Measurements from ENCODE around the gene MAP3K20. TPM values are rescaled to one million over a fixed set of nuclear protein-coding genes. Genes with fewer than 3 reads are reported as not detected.
"Not testable (repeated sequence)": the region's sequence is repeated elsewhere in the genome, so short reads cannot be mapped to it uniquely, and the experiment has no call there.

The MAP3K20 gene
- total RNA-seq, 2 donors from 2014 or later, result 4.3 to 12.0 TPM

- DNase-seq (ENCODE audit: low spot score in 2 of 2), result no peak
- H3K9me3 Mint-ChIP-seq, result no peaks in the 10 kb centered on the region
Observed at GRCh38 chr2:173238831-173239230, 163.2 kb downstream of the MAP3K20 start.

GRCh38 chr2:173239644-173240043 lies 164.0 kb downstream of the MAP3K20 start:
- Mint-ChIP-seq H3K9me3 (no peaks in the 10 kb centered on the region), H3K27ac (no peak overlapping the region), H3K36me3 (no peaks in the 10 kb centered on the region)
- ATAC-seq, result peak; percentile 68 to 99
- peak in 1 of 2 donors; percentile 32 for DNase-seq (ENCODE audit: low spot score in 2 of 2)

More at GRCh38 chr2:173238831-173239230, 163.2 kb downstream of the MAP3K20 start:
- no peak overlapping the region for H3K27ac Mint-ChIP-seq
- no peaks in the 10 kb centered on the region for H3K36me3 Mint-ChIP-seq
- no peak for ATAC-seq

GRCh38 chr2:173240083-173240482 lies 164.4 kb downstream of the MAP3K20 start:
- no peak for DNase-seq (ENCODE audit: low spot score in 2 of 2)
- no peaks in the 10 kb centered on the region for H3K9me3 Mint-ChIP-seq
- H3K36me3 Mint-ChIP-seq, result no peaks in the 10 kb centered on the region
- H3K27ac Mint-ChIP-seq, result no peak overlapping the region
- peak in 1 of 2 donors; percentile 37 for ATAC-seq

DNA sequence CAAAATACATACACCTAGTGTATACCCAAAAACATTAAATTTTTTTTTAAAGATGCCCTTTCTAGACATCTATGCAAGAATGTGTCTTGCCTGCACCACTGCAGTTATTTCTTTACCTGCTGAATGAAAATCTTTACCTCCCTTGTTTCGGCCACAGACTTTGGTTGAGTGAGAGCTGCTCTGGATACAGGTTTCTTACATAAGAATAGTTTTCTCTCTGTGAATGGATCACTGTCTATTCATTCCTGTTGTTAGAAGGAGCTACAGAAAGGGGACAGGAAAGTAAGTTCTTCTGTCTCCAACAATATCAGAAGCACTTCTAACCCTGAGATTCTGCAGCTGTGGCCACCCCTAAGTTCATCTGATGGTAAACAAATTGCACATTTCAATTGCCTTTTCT lies 166.0 kb downstream of the MAP3K20 start:
- Mint-ChIP-seq H3K36me3 (no peaks in the 10 kb centered on the region), H3K9me3 (no peaks in the 10 kb centered on the region), H3K27ac (no peak overlapping the region)
- DNase-seq (ENCODE audit: low spot score in 2 of 2) (no peak), ATAC-seq (no peak)

DNA sequence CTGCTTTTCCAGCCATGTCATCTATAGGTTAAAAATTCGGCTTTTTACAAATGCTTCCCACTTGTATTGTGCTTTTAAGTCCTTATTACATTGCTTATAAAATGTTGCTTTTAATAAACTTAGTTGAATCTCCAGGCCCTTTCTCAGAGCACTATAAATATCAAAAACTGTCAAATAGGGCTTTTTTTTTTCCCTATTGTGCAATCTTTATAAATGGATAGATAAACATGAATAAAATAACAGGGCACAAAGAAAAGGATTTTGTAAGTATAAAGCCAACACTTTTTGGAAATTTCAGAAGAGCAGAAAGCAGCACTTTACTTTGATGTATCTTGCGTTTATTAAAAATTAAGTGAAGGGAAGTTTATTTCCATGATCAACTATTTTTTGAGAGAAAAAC lies 171.5 kb downstream of the MAP3K20 start:
- ATAC-seq, result no peak
- H3K9me3 Mint-ChIP-seq, result no peaks in the 10 kb centered on the region
- DNase-seq (ENCODE audit: low spot score in 2 of 2), result no peak

DNA sequence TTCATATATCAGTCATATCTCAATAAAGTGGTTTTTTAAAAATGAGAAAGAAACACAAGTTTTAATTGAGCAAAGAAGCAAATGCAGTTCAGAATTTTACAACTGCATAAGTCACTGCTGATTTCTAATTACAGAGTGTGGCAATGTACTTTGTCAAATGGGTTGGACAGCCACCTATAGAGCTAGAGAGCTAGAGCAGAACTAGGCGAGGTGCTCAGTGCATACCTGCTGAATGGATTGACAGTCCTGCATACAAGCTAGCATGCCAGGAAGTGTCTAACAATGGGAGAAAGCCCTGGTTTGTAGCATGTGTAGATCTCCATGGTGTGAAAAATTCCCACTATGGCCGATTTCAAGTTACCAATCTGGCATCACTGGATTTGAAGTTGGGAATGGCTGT lies 172.7 kb downstream of the MAP3K20 start:
- H3K9me3 Mint-ChIP-seq, result no peaks in the 10 kb centered on the region
- ATAC-seq (no peak), DNase-seq (ENCODE audit: low spot score in 2 of 2) (no peak)
- H3K27ac Mint-ChIP-seq, result no peak overlapping the region
- no peaks in the 10 kb centered on the region for H3K36me3 Mint-ChIP-seq

More for the DNA sequence above, 171.5 kb downstream of the MAP3K20 start:
- Mint-ChIP-seq H3K36me3 (no peaks in the 10 kb centered on the region), H3K27ac (no peak overlapping the region)

GRCh38 chr2:173249661-173250641 lies 174.3 kb downstream of the MAP3K20 start:
- H3K36me3 Mint-ChIP-seq, result no peaks in the 10 kb centered on the region
- DNase-seq (ENCODE audit: low spot score in 2 of 2) (no peak), ATAC-seq (peak in 1 of 2 donors; percentile 51)
- H3K27ac Mint-ChIP-seq, result no peak overlapping the region
- no peaks in the 10 kb centered on the region for H3K9me3 Mint-ChIP-seq

DNA sequence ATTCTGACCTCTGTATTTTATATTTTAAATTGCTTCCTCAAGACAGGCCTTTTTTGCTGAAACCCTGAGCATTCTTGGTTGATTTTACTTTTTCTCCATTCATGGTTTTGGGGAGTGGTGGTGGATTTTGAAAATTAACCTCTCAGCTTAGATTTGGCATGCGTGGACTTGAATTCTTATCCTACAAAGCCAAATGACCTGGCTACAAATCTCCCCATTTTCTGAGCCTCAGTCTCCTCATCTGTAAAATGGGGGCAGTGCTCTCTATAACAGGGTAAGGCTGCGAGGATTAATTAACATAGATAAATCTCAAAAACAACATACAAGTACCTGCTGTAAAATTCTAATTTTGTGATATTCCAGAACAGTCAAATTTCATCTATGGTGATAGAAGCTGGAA lies 175.6 kb downstream of the MAP3K20 start:
- DNase-seq (ENCODE audit: low spot score in 2 of 2) (no peak), ATAC-seq (no peak)
- H3K9me3 Mint-ChIP-seq, result no peaks in the 10 kb centered on the region
- no peak overlapping the region for H3K27ac Mint-ChIP-seq
- no peaks in the 10 kb centered on the region for H3K36me3 Mint-ChIP-seq

DNA sequence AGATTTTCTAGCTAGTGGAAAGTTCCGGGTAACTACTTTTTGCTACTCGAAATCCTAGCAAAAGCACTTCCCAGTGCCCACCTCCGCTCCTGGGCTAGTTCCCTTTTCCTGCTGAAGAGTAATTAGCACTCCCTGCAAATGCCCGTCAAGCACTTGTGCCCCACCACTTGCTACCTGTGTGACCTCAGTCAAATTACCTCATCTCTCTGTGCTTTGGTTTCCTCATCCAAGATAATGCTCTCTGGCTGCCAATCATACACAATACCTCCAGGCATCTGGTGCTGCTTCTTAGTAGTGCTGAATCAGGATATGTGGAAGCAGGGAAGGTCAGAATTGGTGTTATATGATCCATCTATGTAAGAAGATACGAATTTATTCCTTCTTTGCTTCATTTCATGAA lies 176.9 kb downstream of the MAP3K20 start:
- DNase-seq (ENCODE audit: low spot score in 2 of 2), result no peak
- no peak for ATAC-seq
- Mint-ChIP-seq H3K9me3 (no peaks in the 10 kb centered on the region), H3K27ac (no peak overlapping the region), H3K36me3 (no peaks in the 10 kb centered on the region)

- DNase-seq (ENCODE audit: low spot score in 2 of 2) (no peak), ATAC-seq (no peak)
- Mint-ChIP-seq H3K27ac (no peak overlapping the region), H3K9me3 (no peaks in the 10 kb centered on the region), H3K36me3 (no peaks in the 10 kb centered on the region)
Observed at GRCh38 chr2:173254659-173255058, 179.0 kb downstream of the MAP3K20 start.

DNA sequence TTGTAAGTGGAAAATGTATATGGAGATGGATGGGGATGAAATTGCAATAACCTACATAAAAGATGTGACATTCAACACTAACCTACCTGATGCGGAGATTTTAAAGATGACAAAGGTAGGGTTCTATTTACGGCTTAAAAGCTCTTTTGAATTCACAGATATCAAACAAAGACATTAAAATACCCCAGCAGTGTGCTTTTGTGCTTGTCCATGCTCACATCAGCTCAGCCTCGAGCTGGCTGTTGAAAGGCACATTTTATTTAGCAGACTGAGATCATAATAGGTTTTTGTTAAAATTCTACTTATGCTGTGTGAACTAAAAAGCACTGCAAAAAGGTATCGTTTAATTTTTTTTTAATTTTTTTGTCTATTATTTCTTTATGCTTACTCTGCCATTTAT lies 183.1 kb downstream of the MAP3K20 start:
- Mint-ChIP-seq H3K27ac (no peak overlapping the region), H3K9me3 (no peaks in the 10 kb centered on the region)

DNA sequence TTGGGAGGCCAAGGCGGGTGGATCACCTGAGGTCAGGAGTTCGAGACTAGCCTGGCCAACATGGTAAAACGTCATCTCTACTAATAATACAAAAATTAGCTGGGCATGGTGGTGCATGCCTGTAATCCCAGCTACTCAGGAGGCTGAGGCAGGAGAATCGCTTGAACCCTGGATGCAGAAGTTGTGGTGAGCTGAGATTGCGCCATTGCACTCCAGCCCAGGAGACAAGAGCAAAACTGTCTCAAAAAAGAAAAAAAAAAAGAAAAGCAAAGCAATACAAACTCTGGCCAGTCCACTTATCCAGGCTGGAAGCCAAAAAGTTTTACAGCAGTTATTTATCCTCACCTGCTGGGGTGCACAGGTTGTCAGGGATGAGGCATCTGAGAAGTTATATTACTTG lies 186.7 kb downstream of the MAP3K20 start:
- H3K9me3 Mint-ChIP-seq; H3K36me3 Mint-ChIP-seq; H3K27ac Mint-ChIP-seq; ATAC-seq; DNase-seq (ENCODE audit: low spot score in 2 of 2): not testable (repeated sequence)

More for the DNA sequence above, 183.1 kb downstream of the MAP3K20 start:
- ATAC-seq (no peak), DNase-seq (ENCODE audit: low spot score in 2 of 2) (no peak)
- H3K36me3 Mint-ChIP-seq, result no peaks in the 10 kb centered on the region

DNA sequence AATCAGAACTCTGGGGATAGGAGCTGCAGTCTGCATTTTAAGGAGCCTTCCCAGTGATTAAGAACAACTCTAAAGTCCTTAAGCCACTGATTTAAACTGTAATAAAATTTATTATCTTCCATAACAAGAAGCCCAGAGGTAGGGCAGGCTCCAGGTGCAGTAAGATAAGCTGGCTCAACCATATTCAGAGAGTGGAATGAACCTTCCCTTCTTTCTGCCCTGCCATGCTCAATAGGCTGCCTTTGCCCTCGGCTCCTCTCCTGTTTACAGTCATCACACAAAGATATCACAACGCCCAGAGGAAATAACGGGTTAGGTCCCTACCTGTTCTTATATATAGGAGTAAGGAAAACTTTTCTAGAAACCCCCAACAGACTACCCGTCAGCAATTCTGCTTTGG lies 188.5 kb downstream of the MAP3K20 start:
- H3K9me3 Mint-ChIP-seq, result peaks cover 3 to 6% of the 10 kb centered on the region in 2 donors
- H3K36me3 Mint-ChIP-seq, result no peaks in the 10 kb centered on the region
- H3K27ac Mint-ChIP-seq, result peak overlapping the region in 1 of 2 donors; percentile 16
- no peak for ATAC-seq
- DNase-seq (ENCODE audit: low spot score in 2 of 2), result no peak

DNA sequence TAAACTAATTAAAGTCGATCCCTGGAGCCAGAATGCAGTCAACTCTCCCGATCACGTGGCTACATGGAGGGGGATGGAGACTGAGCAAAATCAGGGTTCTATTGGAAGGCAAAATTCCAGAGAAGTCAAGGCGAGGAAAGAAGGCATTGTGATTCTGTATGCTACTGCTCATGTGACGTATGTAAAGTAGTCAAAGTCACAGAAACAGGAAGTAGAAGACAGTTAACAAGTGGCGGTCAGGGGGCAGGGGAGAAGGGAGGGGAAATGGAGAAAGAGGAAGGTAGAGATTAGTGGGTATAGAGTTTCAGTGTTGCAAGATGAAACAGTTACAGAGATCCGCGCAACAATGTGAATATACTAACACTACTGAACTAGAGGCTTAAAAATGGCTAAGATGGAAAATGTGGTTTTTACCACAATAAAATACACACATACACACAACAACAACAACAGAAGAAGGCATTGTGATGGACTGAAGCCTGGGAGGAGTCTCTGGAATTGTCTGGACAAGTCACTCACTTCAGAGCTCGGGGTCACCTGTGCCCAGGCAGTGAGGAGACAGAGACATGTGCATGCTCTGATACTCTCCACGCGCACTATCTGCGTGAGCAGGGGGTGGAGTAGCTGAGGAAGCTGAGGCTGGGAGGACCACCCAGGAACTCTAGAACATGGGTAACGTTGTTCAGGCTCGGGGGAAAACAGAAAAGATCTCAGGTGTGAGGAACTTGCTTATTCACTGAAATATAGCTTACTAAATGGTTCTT lies 189.1 kb downstream of the MAP3K20 start:
- ATAC-seq, result peak; percentile 75 to 97
- H3K36me3 Mint-ChIP-seq, result no peaks in the 10 kb centered on the region
- DNase-seq (ENCODE audit: low spot score in 2 of 2), result peak in 1 of 2 donors; percentile 8
- peak overlapping the region in 1 of 2 donors; percentile 16 for H3K27ac Mint-ChIP-seq
- H3K9me3 Mint-ChIP-seq, result peaks cover 3 to 6% of the 10 kb centered on the region in 2 donors

DNA sequence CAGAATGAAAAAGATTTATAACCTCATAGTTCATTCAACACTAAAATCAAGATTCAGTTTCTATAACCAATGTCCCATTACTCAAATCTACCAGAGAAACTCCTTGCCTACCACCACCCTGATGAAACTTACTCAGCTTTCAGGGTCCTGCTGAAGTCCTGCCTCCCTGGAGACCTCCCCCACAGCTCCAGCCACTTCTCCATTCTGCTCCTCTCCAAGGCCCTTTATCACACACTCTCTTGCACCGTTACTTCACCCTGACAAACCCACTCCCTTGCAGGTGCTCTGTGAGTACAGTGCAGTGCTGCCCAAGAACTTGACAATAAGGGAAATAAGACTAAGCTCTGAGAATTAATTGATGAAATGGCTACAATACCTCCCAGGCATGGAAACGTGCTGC lies 195.5 kb downstream of the MAP3K20 start:
- ATAC-seq (peak in 1 of 2 donors; percentile 61), DNase-seq (ENCODE audit: low spot score in 2 of 2) (no peak)
- Mint-ChIP-seq H3K27ac (no peak overlapping the region), H3K36me3 (no peaks in the 10 kb centered on the region), H3K9me3 (peaks cover 0 to 9% of the 10 kb centered on the region in 2 donors)

DNA sequence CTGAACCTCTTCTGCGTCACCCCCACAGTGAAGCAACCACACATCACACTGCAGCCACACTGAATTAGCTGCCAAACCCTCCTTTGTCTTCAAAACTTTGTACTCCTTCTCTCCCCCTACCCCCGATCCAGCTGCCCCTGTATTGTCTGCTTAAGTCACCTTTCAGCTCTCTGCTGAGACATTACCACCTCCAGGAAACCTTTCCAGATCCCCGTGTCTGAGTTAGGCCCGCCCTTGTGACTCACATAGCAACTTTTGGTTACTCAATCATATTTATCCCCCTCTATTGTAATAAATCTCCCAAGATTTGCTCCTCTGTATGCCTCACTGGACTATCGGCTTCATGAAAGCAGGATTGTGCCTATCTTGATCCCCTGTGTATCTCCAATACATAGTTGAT lies 196.2 kb downstream of the MAP3K20 start:
- ATAC-seq, result peak in 1 of 2 donors; percentile 38
- Mint-ChIP-seq H3K9me3 (peaks cover 0 to 9% of the 10 kb centered on the region in 2 donors), H3K36me3 (no peaks in the 10 kb centered on the region), H3K27ac (no peak overlapping the region)
- no peak for DNase-seq (ENCODE audit: low spot score in 2 of 2)

- ATAC-seq (no peak), DNase-seq (ENCODE audit: low spot score in 2 of 2) (no peak)
- Mint-ChIP-seq H3K27ac (no peak overlapping the region), H3K9me3 (peaks cover 0 to 9% of the 10 kb centered on the region in 2 donors), H3K36me3 (no peaks in the 10 kb centered on the region)
Observed at GRCh38 chr2:173272849-173273248, 197.2 kb downstream of the MAP3K20 start.

All from activated naive CD4-positive, alpha-beta T cell treated with anti-CD3 and anti-CD28 coated beads, Interleukin-2, amount 50 U/mL, for 72 hours (primary cell).